ENCODE measurements around the gene MYL12A. TPM values are rescaled to one million over a fixed set of nuclear protein-coding genes. Genes with fewer than 3 reads are reported as not detected.
"Not testable (repeated sequence)": the region's sequence is repeated elsewhere in the genome, so short reads cannot be mapped to it uniquely, and the experiment has no call there.

MYL12A gene
- total RNA-seq, 2 donors from 2014 or later = 102 to 174 TPM

- ATAC-seq = no peak
- Histone ChIP-seq H3K4me3 (no peak overlapping the region), H3K4me1 (peaks cover 64% of the 10 kb centered on the region), H3K27ac (peak overlapping the region in 2 of 4 donors; percentile 29), H3K9me3 (no peaks in the 10 kb centered on the region), H3K36me3 (replicated peaks in 1 of 2; ENCODE audit: insufficient read depth in 1 of 2, low read depth in 2 of 2) (no peaks in the 10 kb centered on the region), H3K27me3 (no peaks in the 10 kb centered on the region)
- TF ChIP-seq POLR2A (IDR thresholded peaks at IDR 0.05) (no peak), CTCF (IDR thresholded peaks at IDR 0.05) (no peak)
- no peak for DNase-seq
- intact Hi-C loops (cut with DNase I) = no loop called here
Observed at GRCh38 chr18:3268306-3268705, 20.7 kb downstream of the MYL12A start.

GRCh38 chr18:3269241-3269913 is 21.8 kb downstream of the MYL12A start:
- Histone ChIP-seq H3K9me3 (no peaks in the 10 kb centered on the region), H3K27me3 (no peaks in the 10 kb centered on the region), H3K4me1 (peaks cover 54% of the 10 kb centered on the region), H3K4me3 (no peak overlapping the region), H3K36me3 (replicated peaks in 1 of 2; ENCODE audit: insufficient read depth in 1 of 2, low read depth in 2 of 2) (peaks cover 0 to 2% of the 10 kb centered on the region in 2 donors), H3K27ac (no peak overlapping the region)
- DNase-seq (no peak), ATAC-seq (no peak)
- no peak for TF ChIP-seq CTCF (IDR thresholded peaks at IDR 0.05)
- intact Hi-C loops (cut with DNase I) = no loop called here
- WGBS, 2 donors = 69 to 74% methylated on average over 4 of the region's 4 CpGs

GRCh38 chr18:3269914-3270299 is 22.3 kb downstream of the MYL12A start:
- Histone ChIP-seq H3K27ac (no peak overlapping the region), H3K36me3 (replicated peaks in 1 of 2; ENCODE audit: insufficient read depth in 1 of 2, low read depth in 2 of 2) (peaks cover 0 to 7% of the 10 kb centered on the region in 2 donors), H3K9me3 (no peaks in the 10 kb centered on the region), H3K4me3 (no peak overlapping the region), H3K27me3 (no peaks in the 10 kb centered on the region), H3K4me1 (peaks cover 51% of the 10 kb centered on the region)
- intact Hi-C loops (cut with DNase I) = no loop called here
- ATAC-seq = no peak
- DNase-seq = no peak
- 95 to 100% methylated on average over 1 of the region's 1 CpG for WGBS, 2 donors
- TF ChIP-seq CTCF (IDR thresholded peaks at IDR 0.05) (no peak), POLR2A (IDR thresholded peaks at IDR 0.05) (no peak)

- Histone ChIP-seq H3K9me3 (no peaks in the 10 kb centered on the region), H3K4me3 (no peak overlapping the region), H3K4me1 (peaks cover 24% of the 10 kb centered on the region), H3K27me3 (no peaks in the 10 kb centered on the region), H3K36me3 (replicated peaks in 1 of 2; ENCODE audit: insufficient read depth in 1 of 2, low read depth in 2 of 2) (peaks cover 0 to 24% of the 10 kb centered on the region in 2 donors), H3K27ac (no peak overlapping the region)
- 52 to 55% methylated on average over 3 of the region's 3 CpGs for WGBS, 2 donors
- ATAC-seq (no peak), DNase-seq (no peak)
- TF ChIP-seq POLR2A (IDR thresholded peaks at IDR 0.05) (no peak), CTCF (IDR thresholded peaks at IDR 0.05) (no peak)
- intact Hi-C loops (cut with DNase I) = no loop called here
Observed at GRCh38 chr18:3273042-3273441, 25.4 kb downstream of the MYL12A start.

- intact Hi-C loops (cut with DNase I); H3K4me1 ChIP-seq; H3K27me3 ChIP-seq; ATAC-seq; DNase-seq; H3K4me3 ChIP-seq; H3K27ac ChIP-seq; H3K9me3 ChIP-seq: not testable (repeated sequence)
- WGBS, 2 donors = 72 to 86% methylated on average over 7 of the region's 7 CpGs
- peaks cover 0 to 25% of the 10 kb centered on the region in 2 donors for H3K36me3 ChIP-seq (replicated peaks in 1 of 2; ENCODE audit: insufficient read depth in 1 of 2, low read depth in 2 of 2)
Observed at GRCh38 chr18:3277643-3278213, 30.1 kb downstream of the MYL12A start.

Measured in body of pancreas (tissue), 4 donors.